Liver (tissue), 9 donors: ENCODE results near the gene PATL2. TPM values are rescaled to one million over a fixed set of nuclear protein-coding genes. Genes with fewer than 3 reads are reported as not detected.

Source experiments
- DNase-seq: peaks from one replicate; pipeline ENCODE4 v3.0.0-alpha.2; 2017; ENCODE audit warnings: low spot score
- H3K27ac ChIP-seq, 2 donors: one replicate each; pipeline ENCODE4 v1.7.0; 2013; ENCODE audit warnings: inconsistent platforms in 2 of 2, low read length in 2 of 2, control low read depth in 1 of 2, low read depth in 1 of 2, mild to moderate bottlenecking in 1 of 2
- H3K27me3 ChIP-seq, 4 donors: one replicate each; pipeline versions ENCODE4 v1.6.1 to v1.7.0; 2013; ENCODE audit warnings: low read length in 3 of 4, inconsistent platforms in 1 of 4, mild to moderate bottlenecking in 1 of 4, moderate library complexity in 1 of 4; ENCODE audit not compliant: control insufficient read depth in 4 of 4, insufficient read depth in 4 of 4
- H3K36me3 ChIP-seq, 4 donors: one replicate each; pipeline versions ENCODE4 v1.6.1 to v1.7.0; 2013; ENCODE audit warnings: low read length in 3 of 4, mild to moderate bottlenecking in 3 of 4, low read depth in 1 of 4, moderate library complexity in 1 of 4; ENCODE audit not compliant: control insufficient read depth in 4 of 4, insufficient read depth in 3 of 4
- H3K4me1 ChIP-seq, 4 donors: one replicate each; pipeline versions ENCODE4 v1.6.1 to v1.7.0; 2013; ENCODE audit warnings: low read length in 3 of 4, mild to moderate bottlenecking in 3 of 4, moderate library complexity in 1 of 4; ENCODE audit not compliant: control insufficient read depth in 4 of 4, insufficient read depth in 4 of 4
- H3K4me3 ChIP-seq, 3 donors: one replicate each; pipeline versions ENCODE4 v1.6.1 to v1.7.0; 2013; ENCODE audit warnings: low read length in 3 of 3, control low read depth in 1 of 3, low read depth in 1 of 3, mild to moderate bottlenecking in 1 of 3
- H3K9ac ChIP-seq, 2 donors: one replicate each; pipeline ENCODE4 v1.7.0; 2013; ENCODE audit warnings: low read length in 2 of 2, mild to moderate bottlenecking in 2 of 2, moderate library complexity in 2 of 2, control low read depth in 1 of 2, low read depth in 1 of 2
- H3K9me3 ChIP-seq, 4 donors: one replicate each; pipeline versions ENCODE4 v1.6.1 to v1.7.0; 2013; ENCODE audit warnings: low read length in 3 of 4; ENCODE audit not compliant: control insufficient read depth in 4 of 4
- EGR1 ChIP-seq, 2 donors: IDR thresholded peaks; 2 replicates each; pipeline ENCODE4 v1.6.1; 2016 to 2018; ENCODE audit warnings: antibody characterized with exemption in 2 of 2, low read depth in 2 of 2
- FOXA1 ChIP-seq: IDR thresholded peaks from 2 replicates; pipeline ENCODE4 v1.6.1; 2016; ENCODE audit warnings: antibody characterized with exemption
- FOXA2 ChIP-seq: IDR thresholded peaks from 2 replicates; pipeline ENCODE4 v1.6.1; 2016; ENCODE audit warnings: antibody characterized with exemption
- GABPA ChIP-seq, 2 donors: IDR thresholded peaks in 1 of 2; conservative IDR thresholded peaks in 1 of 2; 2 replicates each; pipeline ENCODE4 v1.6.1; 2016; ENCODE audit warnings: antibody characterized with exemption in 2 of 2, mild to moderate bottlenecking in 1 of 2, moderate library complexity in 1 of 2
- HNF4A ChIP-seq, 2 donors: conservative IDR thresholded peaks; 2 replicates each; pipeline ENCODE4 v1.6.1; 2016; ENCODE audit warnings: antibody characterized with exemption in 2 of 2, mild to moderate bottlenecking in 2 of 2
- HNF4G ChIP-seq: IDR thresholded peaks from 2 replicates; pipeline ENCODE4 v1.6.1; 2016; ENCODE audit warnings: antibody characterized with exemption
- JUND ChIP-seq, 2 donors: IDR thresholded peaks; 2 replicates each; pipeline ENCODE4 v1.6.1; 2016; ENCODE audit warnings: antibody characterized with exemption in 2 of 2
- NR2F2 ChIP-seq: IDR thresholded peaks from 2 replicates; pipeline ENCODE4 v1.6.1; 2016; ENCODE audit warnings: antibody characterized with exemption
- RAD21 ChIP-seq, 2 donors: IDR thresholded peaks; 2 replicates each; pipeline ENCODE4 v1.6.1; 2016; ENCODE audit warnings: antibody characterized with exemption in 2 of 2, mild to moderate bottlenecking in 2 of 2
- REST ChIP-seq: IDR thresholded peaks from 2 replicates; pipeline ENCODE4 v1.6.1; 2016; ENCODE audit warnings: antibody characterized with exemption, mild to moderate bottlenecking
- RXRA ChIP-seq, 2 donors: IDR thresholded peaks; 2 replicates each; pipeline ENCODE4 v1.6.1; 2017 to 2018; ENCODE audit warnings: antibody characterized with exemption in 2 of 2, mild to moderate bottlenecking in 1 of 2
- SP1 ChIP-seq: IDR thresholded peaks from 2 replicates; pipeline ENCODE4 v1.6.1; 2018; ENCODE audit warnings: antibody characterized with exemption, mild to moderate bottlenecking
- TAF1 ChIP-seq: conservative IDR thresholded peaks from 2 replicates; pipeline ENCODE4 v1.6.1; 2016; ENCODE audit warnings: antibody characterized with exemption, mild to moderate bottlenecking
- YY1 ChIP-seq: IDR thresholded peaks from 2 replicates; pipeline ENCODE4 v1.6.1; 2016; ENCODE audit warnings: antibody characterized with exemption, mild to moderate bottlenecking
- ZBTB33 ChIP-seq: IDR thresholded peaks from 2 replicates; pipeline ENCODE4 v1.6.1; 2016; ENCODE audit warnings: antibody characterized with exemption
- WGBS: extraction: QIAGEN DNeasy Blood & Tissue Kit; methylation state at CpG from one replicate; pipeline ENCODE4 v1.1.7; 2013; 5-methylcytosine and 5-hydroxymethylcytosine counted together
- polyA plus RNA-seq, 2 donors: library from polyadenylated mRNA; stranded (reverse) in 1 of 2; unstranded in 1 of 2; fragments of 200-250 nt in 1 of 2; fragments of >200 nt in 1 of 2; fragmentation: Nextera tagmentation in 1 of 2; extraction: Ambion mirVana in 1 of 2; gene quantifications; one replicate each; pipeline versions ENCODE4 v1.2.1 to v1.2.3, GENCODE V29; 2013 to 2015
- total RNA-seq, 2 donors: library from RNA; depleted of rRNA; stranded (reverse); fragments of >200 nt; gene quantifications; one replicate each; pipeline ENCODE4 v1.2.3, GENCODE V29; 2014
- TF ChIP-seq, protein P1 (sequence below): IDR thresholded peaks from 2 replicates; pipeline ENCODE4 v1.6.1; 2016; ENCODE audit warnings: antibody characterized with exemption
- TF ChIP-seq, protein P2 (sequence below): fragments of 150-350 bp; IDR thresholded peaks from 2 replicates; pipeline ENCODE4 v1.5.1; 2017; ENCODE audit warnings: improper control_type of control experiment, low read depth, low read length; ENCODE audit not compliant: missing input control
- TF ChIP-seq, protein P3 (sequence below): IDR thresholded peaks from 2 replicates; pipeline ENCODE4 v1.6.1; 2016; ENCODE audit warnings: antibody characterized with exemption
- donor health status: healthy.
- donor health status: healthy.
- donor health status: healthy.
- donor health status: healthy.
- donor health status: healthy.

The PATL2 gene
- total and polyA plus RNA-seq, 4 donors: 0.32 to 1.0 (median 0.67) TPM

DNA sequence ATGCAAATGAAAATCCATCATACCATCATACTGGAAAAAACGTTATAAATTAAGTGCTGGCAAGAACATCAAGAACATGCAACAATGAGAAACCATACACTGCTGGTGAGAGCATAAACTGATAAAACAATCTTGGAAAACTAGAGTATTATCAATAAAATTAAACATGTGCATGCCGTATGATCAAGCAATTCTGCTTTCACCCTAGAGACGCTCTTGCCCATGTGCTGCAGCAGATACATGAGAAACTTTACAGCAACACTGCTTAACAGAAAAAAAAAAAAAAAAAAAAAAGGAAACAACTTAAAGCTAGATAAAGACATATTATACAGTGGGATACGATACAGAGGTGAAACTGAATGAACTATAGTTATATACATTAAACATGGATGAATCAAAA, 69.5 kb downstream of the PATL2 start:
- Histone ChIP-seq H3K27me3 (no peaks in the 10 kb centered on the region), H3K36me3 (peaks cover 2 to 15% (median 11%) of the 10 kb centered on the region in 4 donors), H3K4me3 (no peak overlapping the region), H3K9me3 (no peaks in the 10 kb centered on the region), H3K27ac (no peak overlapping the region), H3K4me1 (no peaks in the 10 kb centered on the region), H3K9ac (no peak overlapping the region)
- TF ChIP-seq REST (no peak), FOXA1 (no peak), HNF4A (conservative IDR thresholded peaks at IDR 0.05) (no peak), SP1 (no peak), HNF4G (no peak), ZBTB33 (no peak), TAF1 (no peak), JUND (IDR thresholded peaks at IDR 0.05) (no peak), RXRA (IDR thresholded peaks at IDR 0.05) (no peak), EGR1 (IDR thresholded peaks at IDR 0.05; ENCODE audit: low read depth in 2 of 2) (no peak), YY1 (no peak), FOXA2 (no peak), GABPA (IDR thresholded peaks at IDR 0.05 in 1 of 2, conservative IDR thresholded peaks at IDR 0.05 in 1 of 2) (no peak), NR2F2 (no peak)
- TF ChIP-seq, protein P1, sequence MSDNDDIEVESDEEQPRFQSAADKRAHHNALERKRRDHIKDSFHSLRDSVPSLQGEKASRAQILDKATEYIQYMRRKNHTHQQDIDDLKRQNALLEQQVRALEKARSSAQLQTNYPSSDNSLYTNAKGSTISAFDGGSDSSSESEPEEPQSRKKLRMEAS: no peak
- TF ChIP-seq, protein P2, sequence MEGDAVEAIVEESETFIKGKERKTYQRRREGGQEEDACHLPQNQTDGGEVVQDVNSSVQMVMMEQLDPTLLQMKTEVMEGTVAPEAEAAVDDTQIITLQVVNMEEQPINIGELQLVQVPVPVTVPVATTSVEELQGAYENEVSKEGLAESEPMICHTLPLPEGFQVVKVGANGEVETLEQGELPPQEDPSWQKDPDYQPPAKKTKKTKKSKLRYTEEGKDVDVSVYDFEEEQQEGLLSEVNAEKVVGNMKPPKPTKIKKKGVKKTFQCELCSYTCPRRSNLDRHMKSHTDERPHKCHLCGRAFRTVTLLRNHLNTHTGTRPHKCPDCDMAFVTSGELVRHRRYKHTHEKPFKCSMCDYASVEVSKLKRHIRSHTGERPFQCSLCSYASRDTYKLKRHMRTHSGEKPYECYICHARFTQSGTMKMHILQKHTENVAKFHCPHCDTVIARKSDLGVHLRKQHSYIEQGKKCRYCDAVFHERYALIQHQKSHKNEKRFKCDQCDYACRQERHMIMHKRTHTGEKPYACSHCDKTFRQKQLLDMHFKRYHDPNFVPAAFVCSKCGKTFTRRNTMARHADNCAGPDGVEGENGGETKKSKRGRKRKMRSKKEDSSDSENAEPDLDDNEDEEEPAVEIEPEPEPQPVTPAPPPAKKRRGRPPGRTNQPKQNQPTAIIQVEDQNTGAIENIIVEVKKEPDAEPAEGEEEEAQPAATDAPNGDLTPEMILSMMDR: no peak
- TF ChIP-seq, protein P3, sequence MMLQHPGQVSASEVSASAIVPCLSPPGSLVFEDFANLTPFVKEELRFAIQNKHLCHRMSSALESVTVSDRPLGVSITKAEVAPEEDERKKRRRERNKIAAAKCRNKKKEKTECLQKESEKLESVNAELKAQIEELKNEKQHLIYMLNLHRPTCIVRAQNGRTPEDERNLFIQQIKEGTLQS: no peak
- WGBS: 94% methylated on average over 4 of the region's 4 CpGs
- no peak for DNase-seq

GRCh38 chr15:44636976-44637375, 74.1 kb downstream of the PATL2 start:
- no peak overlapping the region for H3K27ac ChIP-seq
- H3K36me3 ChIP-seq: peaks cover 7 to 22% (median 17%) of the 10 kb centered on the region in 4 donors
- H3K4me1 ChIP-seq: no peaks in the 10 kb centered on the region
- no peak overlapping the region for H3K9ac ChIP-seq
- H3K4me3 ChIP-seq: no peak overlapping the region
- WGBS: 81% methylated on average over 1 of the region's 1 CpG
- TF ChIP-seq FOXA2: no peak
- no peak for TF ChIP-seq REST
- no peak for TF ChIP-seq RAD21 (IDR thresholded peaks at IDR 0.05)
- no peak for TF ChIP-seq ZBTB33
- no peak for TF ChIP-seq EGR1 (IDR thresholded peaks at IDR 0.05; ENCODE audit: low read depth in 2 of 2)
- TF ChIP-seq TAF1: no peak
- TF ChIP-seq FOXA1: no peak
- TF ChIP-seq NR2F2: no peak
- TF ChIP-seq HNF4A (conservative IDR thresholded peaks at IDR 0.05): no peak
- H3K27me3 ChIP-seq: no peaks in the 10 kb centered on the region
- H3K9me3 ChIP-seq: no peaks in the 10 kb centered on the region
- DNase-seq: no peak
